K562 (cell line): ENCODE data around the gene RYR1.

Source experiments
- CEBPB ChIP-seq: fragments of 450-650 bp; IDR thresholded peaks from 2 replicates; pipeline ENCODE4 v1.6.1; 2016; ENCODE audit warnings: missing genetic modification characterization, missing compliant biosample characterization
- EHMT2 ChIP-seq: fragments of 450-650 bp; IDR thresholded peaks from 2 replicates; pipeline ENCODE4 v1.6.1; 2018; ENCODE audit warnings: antibody characterized with exemption
- FOSL1 ChIP-seq: fragments of 200-800 bp; sonication (Bioruptor generic); conservative IDR thresholded peaks from 2 replicates; pipeline ENCODE4 v1.6.1; 2016; ENCODE audit warnings: missing genetic modification characterization, missing compliant biosample characterization
- FOXK2 ChIP-seq, 2 experiments: fragments of 450-650 bp; IDR thresholded peaks in 1 of 2; conservative IDR thresholded peaks in 1 of 2; 2 replicates each; pipeline ENCODE4 v1.6.1; 2016; ENCODE audit warnings: low read depth in 2 of 2, mild to moderate bottlenecking in 1 of 2
- HNRNPL ChIP-seq: fragments of 200-400 bp; formaldehyde crosslinking; IDR thresholded peaks from 2 replicates; pipeline ENCODE4 v1.6.1; 2017; ENCODE audit warnings: low read depth, mild to moderate bottlenecking, low read length
- MAX ChIP-seq: sonication (generic); formaldehyde crosslinking; IDR thresholded peaks from 2 replicates; pipeline ENCODE4 v1.9.0; 2022; ENCODE audit warnings: mild to moderate bottlenecking, missing genetic modification reagents
- MXD1 ChIP-seq: fragments of 250-450 bp; sonication (Bioruptor Pico); IDR thresholded peaks from 2 replicates; pipeline ENCODE4 v1.8.0; 2021; ENCODE audit warnings: borderline replicate concordance, mild to moderate bottlenecking, moderate library complexity; ENCODE audit not compliant: poor library complexity, severe bottlenecking
- NR2C2 ChIP-seq, 2 experiments: fragments of 200-800 bp in 1 of 2; sonication (Bioruptor generic) in 1 of 2; sonication (generic) in 1 of 2; formaldehyde crosslinking in 1 of 2; IDR thresholded peaks; 2 replicates each; pipeline versions ENCODE4 v1.6.1 to v1.8.0; 2016 to 2022; ENCODE audit warnings: mild to moderate bottlenecking in 1 of 2, missing compliant biosample characterization in 1 of 2, missing genetic modification characterization in 1 of 2, missing genetic modification reagents in 1 of 2
- TAF1 ChIP-seq: IDR thresholded peaks from 2 replicates; pipeline ENCODE4 v1.6.1; 2011; ENCODE audit warnings: mild to moderate bottlenecking, low read length, moderate library complexity; ENCODE audit not compliant: insufficient read depth, control insufficient read depth, severe bottlenecking; ENCODE audit errors: extremely low read depth
- ZBTB34 ChIP-seq: fragments of 250-450 bp; sonication (Bioruptor Pico); IDR thresholded peaks from 2 replicates; pipeline ENCODE4 v1.8.0; 2021; ENCODE audit warnings: mild to moderate bottlenecking, moderate library complexity
- ZNF175 ChIP-seq: fragments of 200-800 bp; sonication (Bioruptor generic); IDR thresholded peaks from 2 replicates; pipeline ENCODE4 v1.6.1; 2016; ENCODE audit warnings: low read depth, mild to moderate bottlenecking, missing genetic modification characterization, missing compliant biosample characterization
- ZNF3 ChIP-seq: fragments of 250-450 bp; sonication (Bioruptor Pico); IDR thresholded peaks from 2 replicates; pipeline ENCODE4 v1.5.0; 2021; ENCODE audit warnings: mild to moderate bottlenecking, moderate library complexity

- TF ChIP-seq ZBTB34 (no peak), ZNF3 (no peak), FOSL1 (tag) (no peak), MAX (no peak), HNRNPL (no peak), MXD1 (CRISPR knock-in tag) (no peak), ZNF175 (CRISPR knock-in tag) (no peak), TAF1 (no peak), EHMT2 (no peak), CEBPB (tag) (no peak), FOXK2 (conservative IDR thresholded peaks at IDR 0.05 in 1 of 2, IDR thresholded peaks at IDR 0.05 in 1 of 2; ENCODE audit: low read depth in 2 of 2) (no peak), NR2C2 (CRISPR knock-in tag; IDR thresholded peaks at IDR 0.05) (no peak), NR2C2 (tag; IDR thresholded peaks at IDR 0.05) (no peak)
Measured at GRCh38 chr19:38539751-38540150, 106.3 kb downstream of the RYR1 start.
